Measurements from ENCODE around the gene TOX2.

Gene TOX2

GRCh38 chr20:43914311-43915210 lies at the start of gene TOX2:
TOX2 (plus strand) TSS chr20:43914852; CDS start chr20:43914892, 40 bp downstream.
- peak; percentile 35 for DNase-seq

DNA sequence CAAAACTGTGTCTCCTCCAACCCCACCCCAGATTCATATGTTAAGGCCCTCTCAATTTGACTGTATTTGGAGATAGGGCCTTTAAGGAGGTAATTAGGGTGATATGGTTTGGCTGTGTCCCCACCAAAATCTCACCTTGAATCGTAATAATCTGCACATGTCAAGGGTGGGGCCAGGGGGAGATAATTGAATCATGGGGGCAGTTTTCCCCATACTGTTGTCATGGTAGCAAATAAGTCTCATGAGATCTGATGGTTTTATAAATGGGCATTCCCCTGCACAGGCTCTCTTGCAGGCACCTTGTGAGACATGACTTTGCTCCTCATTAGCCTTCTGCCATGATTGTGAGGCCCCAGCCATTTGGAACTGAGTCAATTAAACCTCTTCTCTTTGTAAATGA lies 46.6 kb upstream of the TOX2 start:
- DNase-seq: no peak

- peak; percentile 24 for DNase-seq
Observed at GRCh38 chr20:43870484-43870883, 44.2 kb upstream of the TOX2 start.

- DNase-seq: no peak
Observed at GRCh38 chr20:43878776-43879175, 35.9 kb upstream of the TOX2 start.

DNA sequence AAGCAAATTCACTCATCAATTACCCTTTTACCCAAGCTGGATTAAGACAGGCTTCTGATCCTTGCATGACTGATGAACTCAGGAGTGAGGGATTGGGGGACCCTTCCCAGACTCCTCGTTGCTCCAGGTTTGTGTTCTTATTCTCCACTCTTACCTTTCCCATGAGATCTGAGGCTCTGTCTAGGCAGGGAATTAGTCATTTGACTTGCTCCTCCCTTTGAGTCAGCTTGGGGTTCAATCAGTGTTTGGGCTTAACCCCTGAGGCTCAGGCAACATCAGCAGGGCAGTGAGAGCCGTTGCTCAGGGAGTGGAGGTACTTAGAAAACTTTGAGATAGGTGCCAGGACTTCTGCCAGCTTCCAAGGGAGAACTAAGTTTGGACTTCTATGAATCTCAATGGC lies 20.7 kb upstream of the TOX2 start:
- peak; percentile 31 for DNase-seq

- DNase-seq: no peak
Observed at GRCh38 chr20:43894491-43894890, 20.2 kb upstream of the TOX2 start.

- no peak for DNase-seq
Observed at GRCh38 chr20:43895235-43895634, 19.4 kb upstream of the TOX2 start.

DNA sequence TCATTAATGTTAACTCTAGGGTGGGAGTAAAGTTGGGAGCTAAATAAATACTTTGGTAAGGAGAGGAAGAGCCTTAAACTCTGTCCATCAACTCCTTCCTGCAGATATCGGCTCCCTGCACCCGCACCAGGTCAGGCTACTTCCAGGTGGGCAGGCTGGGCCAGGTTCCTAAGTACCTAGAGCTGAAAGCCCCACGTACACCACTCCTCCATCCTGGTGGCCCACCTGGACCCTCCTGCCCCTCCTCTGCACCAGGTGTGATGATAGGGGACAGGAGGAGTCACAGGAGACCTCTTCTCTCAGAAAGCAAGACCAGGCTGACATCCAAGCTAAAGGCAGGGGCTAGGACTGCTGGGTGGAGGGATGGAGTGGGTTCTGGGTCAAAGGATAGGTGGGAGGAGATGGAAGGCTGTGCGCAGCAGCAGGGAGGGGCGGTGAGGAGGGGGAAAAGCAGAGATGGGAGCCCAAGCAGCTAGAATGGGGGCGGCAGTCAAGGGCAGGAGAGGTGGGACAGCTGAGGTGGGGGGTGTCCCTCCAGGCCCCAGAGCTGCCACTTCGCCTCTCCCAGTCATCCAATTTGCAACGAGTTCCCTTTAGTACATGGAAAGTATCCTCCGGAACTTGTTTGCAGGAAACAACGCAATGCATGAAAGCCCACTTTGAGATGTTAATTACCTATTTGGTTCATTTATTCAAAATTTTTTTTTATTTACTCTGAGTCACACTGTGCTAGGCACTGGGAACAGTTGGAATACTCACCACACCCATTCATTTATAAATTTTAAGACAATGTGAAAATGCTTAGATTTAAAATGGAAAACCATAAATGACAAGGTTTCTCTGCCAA lies 15.2 kb upstream of the TOX2 start:
- no peak for DNase-seq

DNA sequence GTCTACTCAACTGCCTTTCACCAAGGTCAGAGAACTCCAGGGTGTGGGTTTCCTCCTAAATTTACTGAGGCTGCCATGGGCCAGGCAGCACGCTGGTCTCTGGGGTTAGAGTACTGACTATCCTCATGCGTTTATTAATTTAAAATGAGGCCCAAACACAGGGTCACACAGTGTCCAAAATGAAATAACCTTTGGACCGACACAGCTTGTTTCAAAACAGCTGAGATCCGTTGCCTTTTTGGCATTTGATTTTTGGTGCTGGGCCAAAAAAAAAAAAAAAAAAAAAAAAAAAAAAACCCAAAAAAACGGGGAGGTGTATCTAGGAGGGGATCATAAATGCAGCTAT lies 14.6 kb upstream of the TOX2 start:
- no peak for DNase-seq

GRCh38 chr20:43900496-43900895 lies 14.2 kb upstream of the TOX2 start:
- no peak for DNase-seq

DNA sequence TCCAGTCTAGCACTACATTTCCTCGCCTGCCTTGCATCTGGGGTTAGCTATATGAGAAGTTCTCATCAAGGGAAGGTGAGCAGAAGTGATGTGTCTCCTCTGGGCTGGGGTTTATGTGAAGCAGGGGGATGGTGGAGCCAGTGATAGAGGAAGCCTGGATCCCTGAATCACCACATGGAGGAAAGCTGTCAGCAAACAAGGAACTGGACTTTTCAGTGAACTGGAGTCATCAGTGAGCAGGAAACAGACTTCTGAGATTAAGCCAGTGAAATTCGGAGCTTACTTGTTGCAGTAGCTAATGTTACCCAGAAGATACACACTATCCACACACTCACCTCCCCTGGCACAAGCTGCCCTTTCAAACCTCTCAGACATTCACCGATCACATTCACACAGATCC lies 13.4 kb upstream of the TOX2 start:
- no peak for DNase-seq

DNA sequence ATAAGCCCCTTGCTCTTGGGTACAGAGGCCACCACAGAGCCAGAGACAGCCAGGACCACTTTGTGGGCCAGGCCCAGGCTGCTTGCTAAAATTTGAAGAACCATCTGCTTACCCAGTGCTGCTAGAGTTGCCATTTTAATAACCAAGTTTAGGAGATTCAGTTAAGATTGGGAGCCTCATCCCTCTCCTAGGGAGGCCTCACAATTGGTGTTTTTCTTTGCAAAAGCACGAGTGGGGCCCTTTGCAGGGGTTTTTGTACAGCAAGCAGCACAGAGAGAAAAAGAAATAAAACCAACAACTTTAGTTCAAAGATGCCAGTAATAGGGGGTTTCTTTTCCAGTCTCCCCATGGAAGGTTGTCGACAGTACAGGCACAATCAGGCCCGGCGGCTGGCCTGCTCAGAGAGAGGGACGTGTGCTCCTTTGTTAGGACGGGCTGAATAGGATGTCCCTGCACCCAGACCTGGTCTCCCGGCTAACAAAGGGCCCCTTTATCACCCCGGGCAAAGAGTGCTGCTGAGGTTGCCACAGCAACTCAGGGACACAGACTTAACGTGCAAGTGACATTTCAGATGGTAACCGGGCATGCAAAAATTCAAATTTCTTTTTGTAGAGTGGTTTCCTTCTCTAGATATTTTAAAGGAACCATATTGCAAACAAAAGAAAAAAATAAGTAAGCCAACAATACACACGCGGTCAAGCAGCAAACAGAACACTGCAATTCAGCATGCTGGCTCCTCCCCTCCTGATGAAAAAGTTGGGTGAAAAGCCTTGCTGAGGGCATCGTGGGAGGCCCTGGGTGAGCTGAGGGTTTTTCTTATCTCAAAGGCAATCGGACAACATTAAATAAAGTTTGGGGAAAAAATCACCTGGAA lies 10.5 kb upstream of the TOX2 start:
- no peak for DNase-seq

DNA sequence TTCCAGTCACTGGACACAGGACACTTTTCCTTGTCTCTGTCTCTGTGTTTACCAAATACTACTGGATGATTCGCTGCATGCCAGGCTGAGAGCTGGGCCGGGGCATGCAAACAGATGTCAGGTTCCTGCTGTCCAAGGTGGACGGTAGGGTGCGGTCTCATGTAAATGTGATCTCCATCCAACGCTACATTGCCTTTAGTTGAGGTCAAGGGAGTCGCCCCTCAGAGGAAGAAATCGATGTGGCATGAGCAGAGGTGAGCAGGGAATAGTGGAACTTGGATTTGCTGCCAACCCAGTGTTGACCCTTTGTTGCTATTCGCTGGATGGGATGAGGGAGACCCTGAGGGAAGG lies 9.8 kb upstream of the TOX2 start:
- no peak for DNase-seq

GRCh38 chr20:43906505-43907034 lies 8.1 kb upstream of the TOX2 start:
- DNase-seq: no peak

DNA sequence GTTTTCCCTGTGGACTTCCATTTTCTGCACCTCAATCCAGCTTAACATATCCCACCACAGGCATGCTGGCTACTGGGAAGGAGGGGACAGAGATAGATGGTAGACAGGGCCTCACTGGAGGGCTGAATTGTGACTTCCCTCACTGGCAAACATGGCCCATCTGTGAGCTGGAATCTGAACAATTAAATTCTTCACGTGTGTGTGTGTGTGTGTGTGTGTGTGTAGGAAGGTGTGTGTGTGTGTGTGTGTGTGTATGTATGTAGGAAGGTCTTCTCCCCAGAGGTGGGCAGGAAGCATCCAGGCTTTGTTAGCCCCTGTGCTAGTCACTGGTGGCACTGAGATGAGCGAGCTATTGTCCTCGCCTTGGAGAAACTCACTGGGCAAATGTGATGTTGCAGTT lies 5.4 kb upstream of the TOX2 start:
- DNase-seq: no peak

- DNase-seq: no peak
Observed at GRCh38 chr20:43909720-43910119, 4.9 kb upstream of the TOX2 start.

DNA sequence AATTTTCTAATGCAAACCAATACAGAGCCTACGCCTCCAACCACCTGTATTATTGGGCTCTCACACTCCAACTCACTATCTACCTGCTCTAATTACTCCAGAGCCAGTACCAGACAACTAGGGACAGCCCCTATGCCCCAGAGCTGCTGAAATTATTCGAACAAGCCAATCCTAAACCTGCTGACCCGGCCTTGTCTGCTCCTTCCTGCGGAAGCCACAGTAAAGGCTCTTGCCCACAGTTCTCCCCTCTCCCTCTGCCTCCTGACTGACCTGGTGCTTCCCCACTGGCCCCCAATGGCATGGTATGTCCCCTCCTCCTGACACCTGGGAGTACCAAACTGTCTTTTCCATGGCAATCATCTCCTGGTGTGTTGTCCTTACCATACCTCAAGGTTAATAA lies 4.1 kb upstream of the TOX2 start:
- DNase-seq: no peak

DNA sequence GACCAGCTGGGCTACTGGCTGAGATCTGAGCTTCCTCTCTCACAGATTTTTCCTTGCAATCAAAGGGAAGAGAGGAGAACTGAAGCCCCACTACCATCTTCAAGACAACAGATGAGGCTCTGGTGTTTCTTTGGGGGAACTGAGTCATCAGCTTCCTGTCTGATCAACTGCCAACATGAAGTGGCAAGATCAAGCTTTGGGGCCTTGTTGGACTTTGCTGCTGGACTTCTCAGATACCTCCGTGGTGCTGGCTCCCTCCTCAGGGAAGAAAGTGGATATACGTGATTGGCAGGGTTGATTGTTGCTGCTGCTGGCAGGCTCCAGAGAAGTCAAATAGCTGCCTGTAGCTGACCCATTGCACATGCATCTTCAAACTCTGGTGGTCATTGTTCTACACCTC lies 3.6 kb upstream of the TOX2 start:
- no peak for DNase-seq

DNA sequence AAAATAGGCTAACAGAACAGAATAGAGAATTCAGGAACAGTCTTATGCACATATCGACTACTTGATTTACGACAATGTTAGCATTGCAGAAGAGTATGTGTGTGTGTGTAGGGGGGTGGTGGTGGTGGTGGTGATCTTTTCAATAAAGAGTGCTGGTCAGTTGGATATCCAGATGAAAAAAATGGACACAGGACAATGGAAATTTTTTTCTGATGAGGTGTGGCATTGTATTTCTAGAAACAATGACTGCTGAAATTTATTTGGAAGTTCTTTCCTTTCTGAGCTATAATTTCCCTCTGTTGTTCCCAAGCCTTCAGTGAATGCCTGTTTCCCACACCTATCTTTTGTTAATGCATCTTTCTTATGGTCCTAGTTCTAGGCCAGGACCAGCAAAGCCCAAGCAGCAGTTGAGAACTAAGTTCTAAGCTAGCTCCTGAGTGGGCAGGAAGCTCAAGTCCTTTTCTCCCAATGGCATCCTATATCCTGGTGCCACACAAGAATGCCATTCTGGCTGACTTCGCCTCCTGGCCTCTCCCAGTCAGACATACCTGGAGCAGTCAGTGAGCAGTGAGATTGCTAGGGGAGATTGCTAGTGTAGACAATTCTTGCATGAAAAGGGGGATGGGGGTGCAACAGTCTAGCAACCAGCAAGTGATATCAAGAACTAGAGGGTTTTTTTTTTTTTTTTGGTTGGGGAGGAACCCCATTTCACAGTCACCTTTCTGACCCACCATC lies 1.2 kb upstream of the TOX2 start:
- DNase-seq: no peak

GRCh38 chr20:43915211-43916072 lies 790 bp downstream of the TOX2 start:
- DNase-seq: no peak
